ENCODE measurements around the gene PPP2R2D. TPM values are rescaled to one million over a fixed set of nuclear protein-coding genes. Genes with fewer than 3 reads are reported as not detected.

PPP2R2D gene
- total RNA-seq, 2 experiments from 2014 or later = 37.4 to 38.5 TPM

GRCh38 chr10:131865223-131865917, 35.4 kb upstream of the PPP2R2D start:
- no TSS peak for BruUV-seq (replicated peaks)
- H3K4me1 ChIP-seq (ENCODE audit: insufficient read depth, low read length, poor library complexity, severe bottlenecking) = no peaks in the 10 kb centered on the region
- intact Hi-C loops (cut with micrococcal nuclease; ENCODE audit: unreplicated experiment) = no loop called here
- H2AFZ ChIP-seq (ENCODE audit: low read length) = no peak overlapping the region
- no peaks in the 10 kb centered on the region for H3K9me3 ChIP-seq (ENCODE audit: low read length)
- no peak for DNase-seq (ENCODE audit: low spot score)
- no peaks in the 10 kb centered on the region for H4K20me1 ChIP-seq (ENCODE audit: insufficient read depth, low read length)
- no peaks in the 10 kb centered on the region for H3K9me2 ChIP-seq (ENCODE audit: insufficient read depth, low read length)
- H3K4me2 ChIP-seq (ENCODE audit: low read length) = no peak overlapping the region
- POLR2A ChIA-PET = no interaction called here
- H3K4me3 ChIP-seq (ENCODE audit: low read depth, low read length, poor library complexity, severe bottlenecking) = no peak overlapping the region
- TF ChIP-seq, protein P1, sequence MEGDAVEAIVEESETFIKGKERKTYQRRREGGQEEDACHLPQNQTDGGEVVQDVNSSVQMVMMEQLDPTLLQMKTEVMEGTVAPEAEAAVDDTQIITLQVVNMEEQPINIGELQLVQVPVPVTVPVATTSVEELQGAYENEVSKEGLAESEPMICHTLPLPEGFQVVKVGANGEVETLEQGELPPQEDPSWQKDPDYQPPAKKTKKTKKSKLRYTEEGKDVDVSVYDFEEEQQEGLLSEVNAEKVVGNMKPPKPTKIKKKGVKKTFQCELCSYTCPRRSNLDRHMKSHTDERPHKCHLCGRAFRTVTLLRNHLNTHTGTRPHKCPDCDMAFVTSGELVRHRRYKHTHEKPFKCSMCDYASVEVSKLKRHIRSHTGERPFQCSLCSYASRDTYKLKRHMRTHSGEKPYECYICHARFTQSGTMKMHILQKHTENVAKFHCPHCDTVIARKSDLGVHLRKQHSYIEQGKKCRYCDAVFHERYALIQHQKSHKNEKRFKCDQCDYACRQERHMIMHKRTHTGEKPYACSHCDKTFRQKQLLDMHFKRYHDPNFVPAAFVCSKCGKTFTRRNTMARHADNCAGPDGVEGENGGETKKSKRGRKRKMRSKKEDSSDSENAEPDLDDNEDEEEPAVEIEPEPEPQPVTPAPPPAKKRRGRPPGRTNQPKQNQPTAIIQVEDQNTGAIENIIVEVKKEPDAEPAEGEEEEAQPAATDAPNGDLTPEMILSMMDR (conservative IDR thresholded peaks at IDR 0.05; ENCODE audit: low read length) = no peak
- no peak for TF ChIP-seq EZH2phosphoT487 (IDR thresholded peaks at IDR 0.05; ENCODE audit: borderline replicate concordance, low read depth, low read length)
- no peaks in the 10 kb centered on the region for H3K79me2 ChIP-seq (ENCODE audit: insufficient read depth, low read depth, low read length)
- CTCF ChIA-PET (ENCODE audit: unreplicated experiment) = no interaction called here
- no peak overlapping the region for H3K27ac ChIP-seq (ENCODE audit: low read depth, low read length, poor library complexity, severe bottlenecking)
- H3K36me3 ChIP-seq (ENCODE audit: insufficient read depth, low read length) = no peaks in the 10 kb centered on the region

DNA sequence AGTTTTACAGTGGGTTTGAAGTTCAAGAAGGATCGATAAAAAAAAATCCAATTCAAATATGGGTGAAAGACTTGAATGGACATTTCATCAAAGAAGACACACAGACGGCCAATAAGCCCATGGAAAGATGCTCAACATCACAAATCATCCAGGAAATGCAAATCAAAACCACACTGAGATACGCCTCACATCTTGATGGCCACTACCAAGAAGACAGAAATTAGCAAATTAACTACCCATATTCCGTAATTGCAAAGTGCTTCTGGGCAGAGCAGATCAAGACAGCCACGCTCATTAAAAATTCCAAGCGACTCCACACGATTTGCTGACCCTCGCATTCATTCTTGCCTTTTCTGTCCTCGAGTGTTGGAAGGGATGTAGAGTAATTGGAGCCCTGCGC, 34.1 kb upstream of the PPP2R2D start:
- Histone ChIP-seq H3K9me2 (ENCODE audit: insufficient read depth, low read length) (no peaks in the 10 kb centered on the region), H3K79me2 (ENCODE audit: insufficient read depth, low read depth, low read length) (no peaks in the 10 kb centered on the region), H3K9me3 (ENCODE audit: low read length) (no peaks in the 10 kb centered on the region), H3K4me3 (ENCODE audit: low read depth, low read length, poor library complexity, severe bottlenecking) (no peak overlapping the region), H4K20me1 (ENCODE audit: insufficient read depth, low read length) (no peaks in the 10 kb centered on the region), H3K36me3 (ENCODE audit: insufficient read depth, low read length) (no peaks in the 10 kb centered on the region), H3K4me2 (ENCODE audit: low read length) (no peak overlapping the region), H2AFZ (ENCODE audit: low read length) (no peak overlapping the region), H3K27ac (ENCODE audit: low read depth, low read length, poor library complexity, severe bottlenecking) (no peak overlapping the region), H3K4me1 (ENCODE audit: insufficient read depth, low read length, poor library complexity, severe bottlenecking) (no peaks in the 10 kb centered on the region)
- TF ChIP-seq, protein P1 (conservative IDR thresholded peaks at IDR 0.05; ENCODE audit: low read length) = no peak
- no peak for TF ChIP-seq EZH2phosphoT487 (IDR thresholded peaks at IDR 0.05; ENCODE audit: borderline replicate concordance, low read depth, low read length)
- POLR2A ChIA-PET = no interaction called here
- intact Hi-C loops (cut with micrococcal nuclease; ENCODE audit: unreplicated experiment) = no loop called here
- CTCF ChIA-PET (ENCODE audit: unreplicated experiment) = no interaction called here
- no peak for DNase-seq (ENCODE audit: low spot score)
- BruUV-seq (replicated peaks) = no TSS peak

DNA sequence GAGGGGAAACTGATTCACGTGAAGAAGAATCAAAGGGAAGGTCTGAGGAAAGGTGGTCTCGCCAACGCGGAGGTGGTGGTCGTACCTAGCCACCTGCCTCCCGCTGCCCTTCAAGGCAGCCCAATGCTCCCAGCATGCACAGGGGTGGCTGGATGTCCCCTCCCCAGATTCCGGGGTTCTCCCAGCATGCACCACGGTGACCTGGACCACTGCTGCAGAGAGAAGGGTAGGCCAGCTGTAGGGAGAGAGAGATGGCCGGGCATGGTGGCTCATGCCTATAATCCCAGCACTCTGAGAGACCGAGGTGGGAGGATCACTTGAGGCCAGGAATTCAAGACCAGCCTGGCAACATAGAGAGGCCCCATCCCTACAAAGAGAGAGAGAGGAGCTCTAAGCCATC, 32.4 kb upstream of the PPP2R2D start:
- Histone ChIP-seq H3K9me2 (ENCODE audit: insufficient read depth, low read length) (no peaks in the 10 kb centered on the region), H3K27ac (ENCODE audit: low read depth, low read length, poor library complexity, severe bottlenecking) (no peak overlapping the region), H3K36me3 (ENCODE audit: insufficient read depth, low read length) (no peaks in the 10 kb centered on the region), H3K4me2 (ENCODE audit: low read length) (no peak overlapping the region), H3K4me1 (ENCODE audit: insufficient read depth, low read length, poor library complexity, severe bottlenecking) (no peaks in the 10 kb centered on the region), H3K4me3 (ENCODE audit: low read depth, low read length, poor library complexity, severe bottlenecking) (no peak overlapping the region), H2AFZ (ENCODE audit: low read length) (no peak overlapping the region), H4K20me1 (ENCODE audit: insufficient read depth, low read length) (no peaks in the 10 kb centered on the region), H3K9me3 (ENCODE audit: low read length) (no peaks in the 10 kb centered on the region), H3K79me2 (ENCODE audit: insufficient read depth, low read depth, low read length) (no peaks in the 10 kb centered on the region)
- ChIA-PET POLR2A (no interaction called here), CTCF (ENCODE audit: unreplicated experiment) (no interaction called here)
- TF ChIP-seq EZH2phosphoT487 (IDR thresholded peaks at IDR 0.05; ENCODE audit: borderline replicate concordance, low read depth, low read length) = no peak
- TF ChIP-seq, protein P1 (conservative IDR thresholded peaks at IDR 0.05; ENCODE audit: low read length) = no peak
- BruUV-seq (replicated peaks) = no TSS peak
- DNase-seq (ENCODE audit: low spot score) = no peak
- intact Hi-C loops (cut with micrococcal nuclease; ENCODE audit: unreplicated experiment) = no loop called here

Measured in OCI-LY7 (cell line).